ENCODE measurements around the gene ZKSCAN5.
A peak's percentile ranks its signal among the peaks of the same experiment; 100 is the strongest.
"Not testable (repeated sequence)": the region's sequence is repeated elsewhere in the genome, so short reads cannot be mapped to it uniquely, and the experiment has no call there.

Gene ZKSCAN5

DNA sequence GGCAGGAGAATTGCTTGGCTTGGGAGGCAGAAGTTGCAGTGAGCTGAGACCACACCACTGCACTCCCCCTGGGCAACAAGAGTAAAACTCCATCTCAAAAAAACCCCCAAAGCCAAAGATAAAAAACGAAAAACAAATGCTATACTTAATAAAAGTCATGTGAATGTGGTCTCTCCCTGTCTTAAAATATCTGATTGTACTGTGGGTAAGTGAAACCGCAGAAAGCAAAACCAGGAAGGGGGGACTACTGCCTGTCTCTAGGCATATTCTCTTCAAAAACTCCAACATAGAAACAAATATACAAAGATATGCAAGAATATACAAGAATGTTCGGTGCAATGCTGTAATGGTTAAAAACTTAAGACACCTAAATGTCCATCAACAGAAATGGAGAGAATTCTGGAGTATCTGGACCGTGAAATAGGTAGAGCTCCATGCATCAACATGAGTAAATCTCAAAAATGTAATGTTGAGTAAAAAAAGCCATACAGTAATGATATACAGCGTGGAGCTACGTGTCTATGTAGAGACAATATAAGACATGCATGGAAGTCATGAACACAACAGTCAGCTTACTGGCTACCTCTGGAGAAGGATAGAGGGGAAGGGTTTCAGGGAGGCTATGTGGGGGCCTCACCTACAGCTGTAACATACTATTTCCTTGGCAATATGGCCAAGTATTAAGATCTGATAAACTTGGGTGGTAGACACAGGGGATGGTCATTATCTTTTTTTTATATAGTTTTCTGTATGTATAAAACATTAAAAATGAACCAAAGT lies 6.5 kb upstream of the ZKSCAN5 start:
- no peak for DNase-seq (ENCODE audit: low read depth in 2 of 3, low spot score in 1 of 3)

GRCh38 chr7:99498546-99498944 lies 5.9 kb upstream of the ZKSCAN5 start:
- no peak for DNase-seq (ENCODE audit: low read depth in 2 of 3, low spot score in 1 of 3)

- DNase-seq (ENCODE audit: low read depth in 2 of 3, low spot score in 1 of 3) = no peak
Observed at GRCh38 chr7:99499371-99499720, 5.1 kb upstream of the ZKSCAN5 start.

GRCh38 chr7:99499721-99500636 lies 4.5 kb upstream of the ZKSCAN5 start, which contains the start of gene ZNF394:
ZNF394 (minus strand) TSS chr7:99500281; CDS start chr7:99500093, 188 bp downstream.
- DNase-seq (ENCODE audit: low read depth in 2 of 3, low spot score in 1 of 3) = peak; percentile 73 to 87 (median 86)

- DNase-seq (ENCODE audit: low read depth in 2 of 3, low spot score in 1 of 3) = no peak
Observed at GRCh38 chr7:99500637-99501009, 3.8 kb upstream of the ZKSCAN5 start.

DNA sequence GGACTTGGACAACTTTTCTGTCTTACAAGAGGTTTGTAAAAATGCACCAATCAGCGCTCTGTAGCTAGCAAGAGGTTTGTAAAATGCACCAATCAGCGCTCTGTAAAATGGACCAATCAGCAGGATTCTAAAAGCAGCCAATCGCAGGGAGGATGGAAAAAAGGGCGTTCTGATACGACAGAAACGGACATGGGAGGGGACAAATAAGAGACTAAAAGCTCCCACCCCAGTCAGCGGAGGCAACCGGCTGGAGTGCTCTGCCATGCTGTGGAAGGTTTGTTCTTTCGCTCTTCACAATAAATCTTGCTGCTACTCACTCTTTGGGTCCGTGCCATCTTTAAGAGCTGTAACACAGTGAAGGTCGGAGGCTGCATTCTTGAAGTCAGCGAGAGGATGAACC lies 3.2 kb upstream of the ZKSCAN5 start:
- peak in 1 of 3 donors; percentile 13 for DNase-seq (ENCODE audit: low read depth in 2 of 3, low spot score in 1 of 3)

DNA sequence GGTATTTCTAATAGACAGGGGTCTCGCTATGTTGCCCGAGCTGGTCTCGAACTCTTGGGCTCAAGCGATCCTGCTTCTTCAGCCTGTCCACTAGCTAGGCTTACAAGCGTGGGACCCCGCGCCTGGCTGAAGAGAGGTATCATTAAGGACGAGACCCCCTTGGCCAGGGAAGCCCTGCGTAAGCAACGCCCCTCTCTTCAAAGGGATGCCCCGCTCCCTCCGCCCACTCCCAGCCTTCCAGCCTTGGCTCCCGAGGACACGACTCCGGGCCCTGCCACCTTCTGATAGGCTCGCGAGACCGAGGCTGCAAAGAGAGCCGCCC lies 220 bp upstream of the ZKSCAN5 start:
- DNase-seq (ENCODE audit: low read depth in 2 of 3, low spot score in 1 of 3) = no peak

DNA sequence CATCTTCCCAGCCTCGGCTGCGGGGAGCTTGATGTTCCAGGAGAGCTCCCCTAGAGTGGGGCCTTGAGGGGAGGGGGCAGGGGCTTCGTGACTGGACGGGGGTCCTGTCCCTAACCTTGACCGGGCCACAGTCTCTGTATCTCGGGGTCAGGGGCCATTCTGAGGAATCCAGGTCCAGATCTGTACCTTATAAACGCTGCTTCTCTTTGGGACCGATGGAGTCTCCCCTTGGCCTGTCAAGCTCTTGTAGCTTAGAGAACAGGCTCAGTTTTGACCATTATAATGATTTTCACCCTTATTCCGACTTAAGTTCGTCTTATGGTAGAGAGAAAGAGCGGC lies 831 bp downstream of the ZKSCAN5 start:
- DNase-seq (ENCODE audit: low read depth in 2 of 3, low spot score in 1 of 3) = no peak

- no peak for DNase-seq (ENCODE audit: low read depth in 2 of 3, low spot score in 1 of 3)
Observed at GRCh38 chr7:99514050-99514449, 9.6 kb downstream of the ZKSCAN5 start.

DNA sequence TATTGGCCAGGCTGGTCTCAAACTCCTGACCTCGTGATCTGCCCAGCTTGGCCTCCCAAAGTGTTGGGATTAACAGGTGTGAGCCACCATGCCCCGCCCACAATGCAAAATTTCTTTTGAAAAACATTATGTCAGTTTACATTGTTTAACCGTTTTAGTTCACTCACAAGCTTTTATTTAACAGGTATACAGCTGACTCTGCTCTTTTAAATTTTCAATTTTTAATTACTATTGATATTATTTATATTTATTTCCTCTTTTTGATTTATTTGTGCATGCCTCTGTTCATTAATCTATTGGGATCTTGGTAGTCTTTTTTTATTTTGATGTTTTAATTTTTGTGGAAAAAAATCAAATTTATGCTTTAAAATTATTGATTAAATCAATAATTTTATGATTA lies 16.9 kb downstream of the ZKSCAN5 start:
- DNase-seq (ENCODE audit: low read depth in 2 of 3, low spot score in 1 of 3) = no peak

DNA sequence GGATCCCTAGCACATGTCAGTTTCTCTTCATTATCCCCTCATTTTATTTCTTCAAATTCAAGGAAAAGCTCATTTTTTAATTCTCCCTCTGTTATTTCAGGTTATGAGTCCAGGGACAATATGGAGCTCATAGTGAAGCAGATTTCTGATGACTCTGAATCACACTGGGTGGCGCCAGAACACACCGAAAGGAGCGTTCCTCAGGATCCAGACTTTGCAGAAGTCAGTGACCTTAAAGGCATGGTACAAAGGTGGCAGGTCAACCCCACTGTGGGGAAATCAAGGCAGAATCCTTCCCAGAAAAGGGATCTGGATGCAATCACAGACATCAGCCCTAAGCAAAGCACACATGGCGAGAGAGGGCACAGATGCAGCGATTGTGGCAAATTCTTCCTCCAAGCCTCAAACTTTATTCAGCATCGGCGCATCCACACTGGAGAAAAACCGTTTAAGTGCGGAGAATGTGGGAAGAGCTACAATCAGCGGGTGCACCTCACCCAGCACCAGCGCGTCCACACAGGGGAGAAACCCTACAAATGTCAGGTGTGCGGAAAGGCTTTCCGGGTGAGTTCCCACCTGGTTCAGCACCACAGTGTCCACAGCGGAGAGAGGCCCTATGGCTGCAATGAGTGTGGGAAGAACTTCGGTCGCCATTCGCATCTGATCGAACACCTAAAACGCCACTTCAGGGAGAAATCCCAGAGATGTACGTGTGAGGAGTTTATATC lies 21.4 kb downstream of the ZKSCAN5 start:
- DNase-seq (ENCODE audit: low read depth in 2 of 3, low spot score in 1 of 3) = peak in 1 of 3 donors; percentile 5

DNA sequence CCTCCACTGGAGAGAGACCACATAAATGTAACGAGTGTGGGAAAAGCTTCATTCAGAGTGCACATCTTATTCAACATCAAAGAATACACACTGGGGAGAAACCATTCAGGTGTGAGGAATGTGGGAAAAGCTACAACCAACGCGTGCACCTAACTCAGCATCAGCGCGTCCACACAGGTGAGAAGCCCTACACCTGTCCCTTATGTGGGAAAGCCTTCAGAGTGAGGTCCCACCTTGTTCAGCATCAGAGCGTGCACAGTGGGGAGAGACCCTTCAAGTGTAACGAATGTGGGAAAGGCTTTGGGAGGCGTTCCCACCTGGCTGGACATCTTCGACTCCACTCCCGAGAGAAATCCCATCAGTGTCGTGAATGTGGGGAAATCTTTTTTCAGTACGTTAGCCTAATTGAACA lies 26.9 kb downstream of the ZKSCAN5 start:
- no peak for DNase-seq (ENCODE audit: low read depth in 2 of 3, low spot score in 1 of 3)

GRCh38 chr7:99535667-99536066 lies 31.2 kb downstream of the ZKSCAN5 start:
- DNase-seq (ENCODE audit: low read depth in 2 of 3, low spot score in 1 of 3) = no peak

DNA sequence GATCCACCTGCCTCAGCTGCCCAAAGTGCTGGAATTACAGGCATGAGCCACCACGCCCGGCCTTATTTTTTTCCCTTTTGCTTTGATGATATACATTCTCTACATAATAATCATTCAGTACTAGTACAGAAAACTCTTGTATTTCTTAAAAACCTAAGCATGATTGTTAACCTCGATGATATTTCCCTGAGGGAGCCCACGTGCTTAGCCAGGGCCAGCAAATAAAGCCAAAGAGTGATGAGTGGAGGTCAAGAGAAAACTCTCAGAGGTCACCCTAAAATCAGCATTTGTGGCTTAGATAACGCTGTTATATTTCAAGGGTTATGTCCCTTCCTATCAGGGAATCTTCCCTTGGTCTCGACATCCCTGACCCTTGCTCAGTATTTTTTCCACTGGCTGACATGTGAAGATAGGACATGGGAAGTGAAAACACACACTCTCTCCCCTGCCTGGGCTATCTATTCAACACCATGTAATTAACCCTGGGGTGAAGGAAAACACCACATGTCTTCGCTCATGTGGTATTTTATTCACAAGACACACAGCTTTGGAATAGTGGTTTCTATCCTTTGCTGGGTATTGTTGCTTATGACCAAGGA lies 34.9 kb downstream of the ZKSCAN5 start:
- no peak for DNase-seq (ENCODE audit: low read depth in 2 of 3, low spot score in 1 of 3)

DNA sequence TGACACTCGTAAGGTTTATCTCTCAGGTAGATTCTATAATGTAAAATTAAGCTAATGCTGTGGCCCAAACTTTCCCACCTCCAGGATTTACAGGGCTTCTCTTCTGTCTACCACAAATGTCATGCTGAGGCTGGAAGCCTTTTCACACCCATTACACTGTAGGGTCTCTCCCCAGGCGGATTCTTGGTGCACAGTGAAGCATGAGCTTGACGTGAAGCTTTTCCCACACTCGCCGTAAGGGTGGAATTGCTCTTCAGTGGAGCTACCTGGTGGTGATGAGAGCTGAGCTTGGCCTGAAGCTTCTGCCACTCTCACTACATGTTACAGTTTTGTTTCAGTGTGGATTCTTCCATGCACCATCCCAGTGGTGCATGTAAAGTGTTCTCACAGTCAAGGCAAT lies 36.1 kb downstream of the ZKSCAN5 start:
- no peak for DNase-seq (ENCODE audit: low read depth in 2 of 3, low spot score in 1 of 3)

DNA sequence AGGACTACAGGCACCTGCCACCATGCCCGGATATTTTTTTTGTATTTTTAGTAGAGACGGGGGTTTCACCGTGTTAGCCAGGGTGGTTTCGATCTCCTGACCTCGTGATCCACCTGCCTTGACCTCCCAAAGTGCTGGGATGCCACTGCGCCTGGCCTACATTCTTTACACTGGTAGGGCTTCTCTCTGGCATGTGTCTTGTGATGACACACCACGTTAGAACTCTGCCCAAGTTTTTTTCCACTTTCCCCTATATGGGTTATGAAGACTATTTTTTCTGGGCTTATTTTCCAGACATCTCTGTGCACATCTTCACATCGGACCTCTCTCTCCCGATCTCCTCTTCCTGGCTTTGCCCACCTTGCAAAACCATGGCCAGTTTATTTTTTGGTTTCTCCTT lies 36.8 kb downstream of the ZKSCAN5 start:
- DNase-seq (ENCODE audit: low read depth in 2 of 3, low spot score in 1 of 3) = no peak

- DNase-seq (ENCODE audit: low read depth in 2 of 3, low spot score in 1 of 3) = no peak
Observed at GRCh38 chr7:99543081-99543671, 38.7 kb downstream of the ZKSCAN5 start.

GRCh38 chr7:99543916-99544315 lies 39.5 kb downstream of the ZKSCAN5 start:
- no peak for DNase-seq (ENCODE audit: low read depth in 2 of 3, low spot score in 1 of 3)

DNA sequence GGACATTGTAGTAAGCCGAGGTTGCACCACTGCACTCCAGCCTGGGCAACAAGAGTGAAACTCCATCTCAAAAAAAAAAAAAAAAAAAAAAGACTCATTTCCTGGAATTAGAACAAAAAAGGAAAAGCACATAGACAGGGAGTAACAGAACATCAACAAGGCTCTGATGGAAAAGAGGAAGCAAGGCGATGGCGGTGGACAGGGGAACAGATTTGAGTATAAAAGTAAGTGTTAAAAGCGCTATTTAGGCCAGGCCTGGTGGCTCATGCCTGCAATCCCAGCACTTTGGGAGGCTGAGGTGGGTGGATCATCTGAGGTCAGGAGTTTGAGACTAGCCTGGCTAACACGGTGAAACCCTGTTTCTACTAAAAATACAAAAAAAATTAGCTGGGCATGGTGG lies 40.8 kb downstream of the ZKSCAN5 start:
- DNase-seq (ENCODE audit: low read depth in 2 of 3, low spot score in 1 of 3) = not testable (repeated sequence)

GRCh38 chr7:99549545-99549944 lies 45.1 kb downstream of the ZKSCAN5 start:
- not testable (repeated sequence) for DNase-seq (ENCODE audit: low read depth in 2 of 3, low spot score in 1 of 3)

DNA sequence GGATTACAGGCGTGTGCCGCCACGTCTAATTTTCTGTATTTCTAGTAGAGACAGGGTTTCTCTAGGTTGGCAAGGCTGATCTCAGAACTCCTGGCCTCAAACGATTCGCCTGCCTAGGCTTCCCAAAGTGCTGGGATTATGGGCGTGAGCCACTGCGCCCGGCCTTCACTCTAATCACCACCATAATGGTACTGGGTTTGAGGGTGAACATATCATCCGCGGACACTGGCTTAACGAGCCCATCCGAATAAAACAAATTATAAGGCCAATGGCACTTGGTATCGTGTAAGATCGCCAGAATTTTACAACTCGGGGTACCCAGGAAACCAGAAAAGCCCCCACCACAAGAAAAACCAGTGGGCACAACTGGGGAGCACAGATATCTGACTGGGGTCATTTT lies 46.9 kb downstream of the ZKSCAN5 start:
- DNase-seq (ENCODE audit: low read depth in 2 of 3, low spot score in 1 of 3) = no peak
